GM08714 (cell line): ENCODE data around the gene PLEKHA1.

Experiments
- H3K4me3 ChIP-seq: fragments of 200-500 bp; sonication (Bioruptor generic); 2 replicates; pipeline ENCODE4 v1.5.1; 2014; ENCODE audit warnings: mild to moderate bottlenecking, low read length, inconsistent platforms
- ZNF274 ChIP-seq: IDR thresholded peaks from 2 replicates; pipeline ENCODE4 v1.6.1; 2012; ENCODE audit warnings: mild to moderate bottlenecking, low read depth, low read length

Gene PLEKHA1

DNA sequence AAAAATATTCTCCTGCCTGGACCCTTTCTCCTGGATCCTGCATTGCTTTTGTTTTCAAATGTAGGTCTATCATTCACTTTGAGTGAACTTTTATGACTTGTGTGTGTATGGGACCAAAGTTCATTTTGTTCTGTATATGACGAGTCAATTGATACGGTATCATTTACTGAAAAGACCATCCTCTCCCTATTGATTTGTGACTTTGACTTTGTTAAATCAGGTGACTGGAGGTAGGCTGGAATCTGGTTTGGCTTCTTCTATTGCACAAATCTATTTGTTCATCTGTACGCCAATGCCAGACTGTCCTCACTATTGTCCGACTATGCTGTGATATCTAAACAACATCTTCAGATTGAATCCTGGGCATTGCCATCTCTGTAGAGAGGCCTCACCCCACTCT is 74.6 kb downstream of the PLEKHA1 start:
- H3K4me3 ChIP-seq: no peak overlapping the region
- TF ChIP-seq ZNF274: no peak

DNA sequence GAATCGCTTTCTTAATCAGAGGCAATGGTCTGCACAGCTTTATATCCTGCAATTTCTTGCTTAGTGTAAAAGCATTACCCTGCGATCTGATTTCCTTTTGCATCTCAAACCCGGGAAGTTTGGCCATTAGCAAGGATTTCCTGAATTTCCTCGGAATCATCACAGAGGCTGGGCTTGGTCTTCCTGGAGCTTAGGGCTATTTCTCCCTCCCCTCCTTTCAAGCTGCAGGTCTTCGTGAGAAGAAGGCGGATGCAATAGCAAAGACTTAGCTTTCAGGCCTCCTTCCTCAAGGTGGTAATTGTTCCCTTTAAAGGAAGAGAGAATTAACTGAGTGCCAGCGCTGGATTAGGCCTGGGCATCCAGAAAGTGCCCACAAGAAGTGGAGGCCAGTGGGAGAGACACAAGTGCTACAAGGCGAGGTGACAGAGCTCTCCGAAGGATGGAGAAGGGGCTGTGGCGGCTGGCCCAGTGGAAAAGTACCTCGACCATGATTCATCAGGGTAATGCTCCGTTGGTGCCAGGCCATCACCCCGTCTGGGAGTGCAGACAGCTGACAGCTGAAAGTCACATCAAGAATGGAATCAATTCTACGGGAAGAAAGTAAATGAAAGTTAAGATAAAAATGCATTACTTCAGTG is 76.0 kb downstream of the PLEKHA1 start:
- H3K4me3 ChIP-seq: no peak overlapping the region
- TF ChIP-seq ZNF274: no peak

DNA sequence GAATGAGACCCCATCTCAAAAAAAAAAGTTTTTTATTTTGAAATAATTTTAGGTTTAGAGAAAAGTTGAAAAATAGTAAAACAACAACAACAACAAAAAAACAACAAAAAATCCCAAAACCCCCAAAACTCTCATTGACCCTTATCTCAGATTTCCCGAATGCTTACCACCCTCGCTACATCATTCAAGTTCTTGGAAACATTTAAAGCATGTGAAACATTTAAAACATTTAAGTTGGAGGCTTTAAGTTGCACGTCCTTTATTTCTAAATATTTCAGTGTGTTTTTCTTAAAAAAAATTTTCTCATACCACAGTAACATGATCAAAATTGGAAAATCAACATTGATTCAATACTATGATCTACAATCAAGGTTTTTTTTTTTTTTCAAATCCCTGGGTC is 79.6 kb downstream of the PLEKHA1 start:
- no peak for TF ChIP-seq ZNF274
- H3K4me3 ChIP-seq: no peak overlapping the region

DNA sequence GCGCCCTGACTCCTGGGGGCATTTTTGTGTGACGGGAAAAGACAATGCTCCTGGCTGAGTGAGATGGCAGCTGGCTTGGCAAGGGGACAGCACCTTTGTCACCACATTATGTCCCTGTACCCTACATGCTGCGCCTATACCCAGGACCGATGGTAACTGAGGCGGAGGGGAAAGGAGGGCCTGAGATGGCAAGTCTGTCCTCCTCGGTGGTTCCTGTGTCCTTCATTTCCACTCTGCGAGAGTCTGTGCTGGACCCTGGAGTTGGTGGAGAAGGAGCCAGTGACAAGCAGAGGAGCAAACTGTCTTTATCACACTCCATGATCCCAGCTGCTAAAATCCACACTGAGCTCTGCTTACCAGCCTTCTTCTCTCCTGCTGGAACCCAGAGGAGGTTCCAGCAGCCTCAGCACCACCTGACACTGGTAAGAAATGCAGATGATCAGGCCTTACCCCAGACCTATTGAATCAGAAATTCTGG is 80.1 kb downstream of the PLEKHA1 start, which contains the start of gene ARMS2:
Gene ARMS2 (plus strand): TSS at position 51 of the 478 bp plus-strand sequence. CDS start 75 bp downstream, at position 126.
- no peak for TF ChIP-seq ZNF274
- no peak within 1 kb of the TSS for H3K4me3 ChIP-seq

DNA sequence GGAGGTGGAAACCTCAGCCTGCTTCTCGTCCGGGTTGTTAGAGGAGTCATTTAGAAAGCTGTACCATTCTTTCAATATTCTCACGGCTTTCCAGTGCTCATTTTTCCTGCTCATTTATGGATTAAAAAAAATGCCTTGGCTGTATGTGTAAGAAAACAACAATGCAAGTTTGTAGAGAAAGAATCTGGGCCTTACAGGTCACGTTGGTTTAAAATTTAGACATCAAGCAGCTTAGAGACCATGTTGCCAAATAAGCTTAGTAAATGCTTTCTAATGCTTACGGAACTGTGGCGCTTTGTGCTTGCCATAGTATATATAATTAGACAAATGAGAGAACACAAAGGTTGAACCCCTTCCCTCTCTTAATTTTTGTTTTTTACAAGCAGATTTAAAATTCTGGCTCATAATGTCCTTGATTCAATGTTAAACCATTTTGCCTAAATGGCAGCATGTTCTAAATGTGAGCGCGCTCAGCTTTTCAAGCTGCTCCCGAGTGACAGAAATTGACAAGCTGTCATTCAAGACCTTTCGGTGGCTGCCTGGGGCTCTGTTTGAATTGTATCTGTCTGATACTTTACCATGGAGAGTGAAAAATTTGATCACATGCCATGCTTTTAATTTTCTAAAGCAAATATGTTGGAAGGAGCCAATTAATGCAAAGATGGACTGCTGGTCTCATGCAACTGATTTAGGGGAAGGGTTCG is 81.0 kb downstream of the PLEKHA1 start:
- no peak for TF ChIP-seq ZNF274
- no peak overlapping the region for H3K4me3 ChIP-seq

DNA sequence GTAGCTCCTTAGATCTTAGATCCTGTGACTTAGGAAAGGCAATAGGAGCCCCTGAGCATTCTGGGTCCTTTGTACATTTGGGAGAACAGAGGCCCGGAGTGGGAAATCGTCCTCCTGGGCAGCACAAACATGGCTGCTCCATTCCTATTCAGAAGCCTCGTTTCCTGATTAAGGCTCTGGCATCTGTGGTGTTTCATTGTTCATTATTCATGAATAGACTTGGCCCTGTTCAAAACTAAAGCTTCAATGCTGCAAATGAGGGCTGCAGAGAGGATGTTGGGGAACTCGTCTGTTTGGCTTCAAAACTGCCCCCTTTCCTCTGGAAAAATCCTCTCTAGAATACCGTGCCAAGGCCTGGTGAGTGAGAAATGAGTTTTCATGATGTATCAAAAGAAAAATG is 83.4 kb downstream of the PLEKHA1 start:
- no peak overlapping the region for H3K4me3 ChIP-seq
- TF ChIP-seq ZNF274: no peak

DNA sequence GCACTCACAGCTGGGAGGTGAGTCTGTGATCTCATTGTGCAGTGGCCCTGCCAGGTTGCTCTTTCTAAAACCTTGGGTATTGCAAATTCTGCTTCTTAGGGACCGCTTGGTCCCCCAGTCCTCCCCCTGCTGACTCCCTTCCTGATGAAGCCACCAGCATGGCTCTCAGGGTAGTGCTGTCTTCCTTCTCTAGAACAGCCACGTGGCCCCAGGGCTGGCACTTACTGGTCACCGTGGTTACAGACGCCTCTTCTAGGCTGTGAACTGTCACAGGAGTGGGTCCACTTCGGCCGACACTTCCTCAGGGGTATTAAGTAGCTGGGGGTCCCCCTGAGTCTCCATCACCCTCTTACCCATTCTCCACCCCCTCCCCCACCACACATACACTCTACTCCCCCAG is 84.2 kb downstream of the PLEKHA1 start:
- no peak for TF ChIP-seq ZNF274
- H3K4me3 ChIP-seq: no peak overlapping the region

DNA sequence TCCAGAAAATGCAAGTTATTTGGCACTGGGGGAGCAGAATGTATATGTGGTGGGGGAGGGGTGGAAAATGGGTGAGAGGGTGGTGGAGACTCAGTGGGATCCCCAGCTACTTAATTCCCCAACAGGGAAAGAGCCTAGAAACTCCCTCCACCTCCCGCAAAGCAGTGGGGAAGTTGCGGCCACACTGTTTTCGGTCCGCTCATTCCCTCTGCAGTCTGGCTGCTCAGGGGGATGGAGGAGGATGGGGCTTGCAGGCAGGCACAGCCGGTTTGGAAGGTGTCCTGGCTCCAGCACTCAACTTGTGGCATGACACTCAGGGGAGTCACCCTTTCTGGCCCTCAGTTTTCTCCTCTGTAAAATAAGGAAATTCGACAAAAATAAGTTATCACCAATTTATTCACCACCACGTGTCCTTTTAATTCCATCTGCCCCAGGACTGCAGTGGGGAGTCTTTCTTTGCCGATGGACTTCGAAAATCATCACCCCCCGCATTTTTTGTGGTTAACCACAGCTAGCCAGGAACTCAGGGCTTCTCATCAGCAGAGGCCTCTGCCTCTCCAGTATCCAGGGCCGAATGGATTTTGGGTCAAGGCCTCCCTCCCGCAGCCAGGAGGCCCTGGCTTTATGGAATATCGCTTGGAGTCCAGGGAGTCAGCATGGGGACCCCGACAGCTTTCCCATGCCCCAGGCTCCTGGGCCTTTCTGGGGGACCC is 85.2 kb downstream of the PLEKHA1 start:
- TF ChIP-seq ZNF274: no peak
- no peak overlapping the region for H3K4me3 ChIP-seq

DNA sequence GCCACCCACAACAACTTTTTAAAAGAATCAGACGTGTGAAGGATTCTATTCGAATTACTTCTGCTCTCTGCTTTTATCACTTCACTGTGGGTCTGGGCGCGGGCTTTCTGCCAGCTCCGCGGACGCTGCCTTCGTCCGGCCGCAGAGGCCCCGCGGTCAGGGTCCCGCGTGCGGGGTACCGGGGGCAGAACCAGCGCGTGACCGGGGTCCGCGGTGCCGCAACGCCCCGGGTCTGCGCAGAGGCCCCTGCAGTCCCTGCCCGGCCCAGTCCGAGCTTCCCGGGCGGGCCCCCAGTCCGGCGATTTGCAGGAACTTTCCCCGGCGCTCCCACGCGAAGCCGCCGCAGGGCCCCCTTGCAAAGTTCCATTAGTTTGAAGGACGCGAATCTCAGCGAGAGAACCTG is 86.4 kb downstream of the PLEKHA1 start:
- H3K4me3 ChIP-seq: no peak overlapping the region
- no peak for TF ChIP-seq ZNF274

DNA sequence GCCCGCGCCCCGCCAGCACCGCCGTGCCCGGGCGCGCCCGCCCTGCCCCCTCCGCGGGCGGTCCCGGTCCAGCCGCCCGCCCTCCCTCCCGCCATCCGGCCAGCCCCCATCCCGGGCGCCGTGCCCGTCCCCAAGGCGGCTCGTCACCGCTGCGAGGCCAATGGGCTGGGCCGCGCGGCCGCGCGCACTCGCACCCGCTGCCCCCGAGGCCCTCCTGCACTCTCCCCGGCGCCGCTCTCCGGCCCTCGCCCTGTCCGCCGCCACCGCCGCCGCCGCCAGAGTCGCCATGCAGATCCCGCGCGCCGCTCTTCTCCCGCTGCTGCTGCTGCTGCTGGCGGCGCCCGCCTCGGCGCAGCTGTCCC is 86.8 kb downstream of the PLEKHA1 start, which contains the start of gene HTRA1:
Gene HTRA1 (plus strand): TSS at position 187 of the 362 bp plus-strand sequence. CDS start 100 bp downstream, at position 287.
- no peak for TF ChIP-seq ZNF274
- no peak within 1 kb of the TSS for H3K4me3 ChIP-seq

DNA sequence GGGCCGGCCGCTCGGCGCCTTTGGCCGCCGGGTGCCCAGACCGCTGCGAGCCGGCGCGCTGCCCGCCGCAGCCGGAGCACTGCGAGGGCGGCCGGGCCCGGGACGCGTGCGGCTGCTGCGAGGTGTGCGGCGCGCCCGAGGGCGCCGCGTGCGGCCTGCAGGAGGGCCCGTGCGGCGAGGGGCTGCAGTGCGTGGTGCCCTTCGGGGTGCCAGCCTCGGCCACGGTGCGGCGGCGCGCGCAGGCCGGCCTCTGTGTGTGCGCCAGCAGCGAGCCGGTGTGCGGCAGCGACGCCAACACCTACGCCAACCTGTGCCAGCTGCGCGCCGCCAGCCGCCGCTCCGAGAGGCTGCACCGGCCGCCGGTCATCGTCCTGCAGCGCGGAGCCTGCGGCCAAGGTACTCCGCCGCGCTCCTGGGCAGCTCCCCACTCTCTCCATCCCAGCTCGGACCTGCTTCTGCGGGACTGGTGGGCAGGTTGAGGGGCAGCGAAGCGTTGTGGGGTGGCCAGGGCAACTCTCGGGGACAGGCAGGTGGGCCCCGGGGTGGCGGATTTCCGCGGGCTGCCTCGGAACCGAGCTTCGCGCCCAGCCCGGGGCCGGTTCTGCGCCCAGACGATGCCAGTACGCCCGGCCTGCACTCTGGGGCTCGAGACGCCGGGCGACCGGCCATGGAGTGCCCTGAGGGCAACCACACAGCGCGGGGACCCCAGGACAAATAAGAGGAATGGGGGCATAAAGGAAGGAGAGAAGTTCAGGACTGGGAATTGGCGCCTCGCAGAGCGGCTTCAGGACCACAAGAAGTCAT is 87.4 kb downstream of the PLEKHA1 start:
- TF ChIP-seq ZNF274: no peak
- no peak overlapping the region for H3K4me3 ChIP-seq

DNA sequence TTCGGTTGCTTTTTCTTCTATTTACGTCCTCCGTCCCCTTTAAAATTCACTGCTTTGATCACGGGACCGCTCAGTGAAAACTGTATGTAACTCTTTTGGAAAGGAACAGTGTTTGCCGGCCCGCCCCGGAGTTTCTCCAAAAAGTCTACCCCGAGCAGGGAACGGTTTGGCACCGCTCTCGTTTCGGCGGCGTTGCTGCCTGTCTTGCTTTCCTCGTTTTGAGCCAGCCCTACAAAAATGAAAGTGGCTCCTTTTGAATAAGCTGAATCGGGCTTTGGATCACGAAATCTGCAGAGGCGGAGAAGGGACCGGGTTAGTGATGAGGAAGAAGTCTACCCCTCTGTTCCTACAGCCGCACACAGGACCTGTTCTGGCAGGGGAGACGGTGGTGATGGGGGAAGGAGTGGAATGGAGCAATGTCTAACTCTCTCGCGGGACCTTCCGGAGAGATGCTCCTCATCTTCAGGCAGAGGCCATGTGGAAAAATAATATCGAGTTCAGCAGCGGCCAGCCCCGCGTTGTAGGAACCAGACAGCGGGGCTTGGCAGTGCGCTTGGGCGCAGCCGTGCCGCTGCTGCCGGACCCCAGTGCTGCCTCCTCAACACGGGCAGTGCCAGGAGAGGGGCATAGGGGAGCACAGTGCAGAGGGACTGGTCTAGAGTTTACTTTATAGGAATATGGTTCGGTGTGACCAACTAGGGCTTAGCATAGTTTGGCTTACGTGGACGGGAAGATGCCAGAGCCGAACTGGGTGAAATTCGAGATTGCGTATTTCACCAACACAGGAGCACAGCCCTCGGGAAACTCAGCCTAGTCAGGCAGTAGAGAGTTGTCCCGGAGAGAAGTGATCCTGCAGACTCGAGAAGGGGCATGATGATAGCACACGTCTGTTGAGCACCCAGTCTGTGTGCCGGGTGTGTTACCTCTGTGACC is 88.3 kb downstream of the PLEKHA1 start:
- H3K4me3 ChIP-seq: no peak overlapping the region
- no peak for TF ChIP-seq ZNF274
